Ovary (tissue), 9 donors: Measurements from ENCODE around the gene AGPAT4. TPM values are rescaled to one million over a fixed set of nuclear protein-coding genes. Genes with fewer than 3 reads are reported as not detected.

Source experiments
- DNase-seq, 5 donors: peaks; one replicate each; pipeline ENCODE4 v3.0.0-alpha.2; 2019 to 2020
- H3K27ac ChIP-seq, 2 donors: fragments of 200-600 bp; one replicate each; pipeline versions ENCODE4 v1.5.1 to v1.8.0; 2019 to 2022
- H3K27me3 ChIP-seq: fragments of 200-600 bp; one replicate; pipeline ENCODE4 v1.8.0; 2022
- H3K36me3 ChIP-seq: fragments of 200-600 bp; sonication (generic); one replicate; pipeline ENCODE4 v1.5.1; 2019
- H3K4me1 ChIP-seq: one replicate; pipeline ENCODE4 v1.8.1; 2013; ENCODE audit warnings: mild to moderate bottlenecking, moderate library complexity; ENCODE audit not compliant: insufficient read depth
- H3K4me3 ChIP-seq: fragments of 200-600 bp; sonication (generic); one replicate; pipeline ENCODE4 v1.5.1; 2017
- H3K9me3 ChIP-seq, 2 donors: fragments of 200-600 bp in 1 of 2; sonication (generic) in 1 of 2; one replicate each; pipeline versions ENCODE4 v1.5.1 to v1.8.1; 2013 to 2019; ENCODE audit warnings: mild to moderate bottlenecking in 1 of 2, moderate library complexity in 1 of 2
- CTCF ChIP-seq, 3 donors: fragments of 450-650 bp in 2 of 3; fragments of 200-600 bp in 1 of 3; IDR thresholded peaks; one replicate each; pipeline versions ENCODE4 v1.5.1 to v1.8.0; 2016 to 2022; ENCODE audit warnings: antibody characterized with exemption in 3 of 3, mild to moderate bottlenecking in 1 of 3
- EP300 ChIP-seq: sonication (generic); formaldehyde crosslinking; IDR thresholded peaks from one replicate; pipeline ENCODE4 v1.6.1; 2017; ENCODE audit warnings: antibody characterized with exemption
- POLR2A ChIP-seq: fragments of 450-650 bp; IDR thresholded peaks from one replicate; pipeline ENCODE4 v1.6.1; 2017; ENCODE audit warnings: antibody characterized with exemption, mild to moderate bottlenecking, moderate library complexity
- whole genome bisulfite sequencing, 3 donors: extraction: QIAGEN DNeasy Blood & Tissue Kit in 1 of 3; methylation state at CpG; one replicate each; pipeline versions ENCODE4 v1.1.5 to v1.1.7; 2013 to 2017; 5-methylcytosine and 5-hydroxymethylcytosine counted together
- intact Hi-C, 4 donors: fragments of 100-400 bp; cut with DNase I; formaldehyde crosslinking; loops; one replicate each; pipeline versions ENCODE4 v1.11.0 to v1.15.1; 2022 to 2023
- polyA plus RNA-seq, 2 donors: library from polyadenylated mRNA; stranded (reverse); fragments of 200-250 nt in 1 of 2; fragments of 350-450 nt in 1 of 2; fragmentation: Illumina TruSeq in 1 of 2; extraction: RNeasy Lipid Tissue Mini Kit (QIAGEN cat#74804) in 1 of 2; gene quantifications; one replicate each; pipeline ENCODE4 v1.2.3, GENCODE V29; 2013 to 2014
- total RNA-seq, 7 donors: library from RNA; depleted of rRNA in 2 of 7; stranded (reverse); fragments of >200 nt in 2 of 7; fragmentation: NEBNext Ultra II Directional in 3 of 7; extraction: Animal tissue kit (Norgen Biotek cat#: 25700) in 3 of 7; gene quantifications; one replicate each; pipeline versions ENCODE4 v1.1.0 to v1.2.4, GENCODE V29; 2016 to 2023
- donor health status: DM: no; HTN: no; CAD: no; lungs with moderate emphysema.
- donor health status: DM: no; HTN: no; CAD: no.
- donor health status: Bipolar disorder and iron deficiency.
- donor health status: DM: yes; HTN: yes; CAD: no.
- donor health status: DM: no; HTN: no; CAD: no.
- donor health status: DM: yes; HTN: yes; CAD: no.

Gene AGPAT4
- total and polyA plus RNA-seq, 9 donors: 4.4 to 13.7 (median 8.9) TPM

- intact Hi-C loops: no loop called here
- WGBS, 3 donors: 22 to 23% (median 23%) methylated on average over 11 of the region's 11 CpGs
- peak overlapping the region; percentile 62 for H3K4me3 ChIP-seq
- H3K9me3 ChIP-seq: no peaks in the 10 kb centered on the region
- no peaks in the 10 kb centered on the region for H3K27me3 ChIP-seq
- no peak for TF ChIP-seq EP300
- H3K4me1 ChIP-seq: peaks cover 6% of the 10 kb centered on the region
- no peaks in the 10 kb centered on the region for H3K36me3 ChIP-seq
- H3K27ac ChIP-seq: no peak overlapping the region
- DNase-seq: no peak
Observed at GRCh38 chr6:161272635-161273273, 1.1 kb downstream of the AGPAT4 start.

DNA sequence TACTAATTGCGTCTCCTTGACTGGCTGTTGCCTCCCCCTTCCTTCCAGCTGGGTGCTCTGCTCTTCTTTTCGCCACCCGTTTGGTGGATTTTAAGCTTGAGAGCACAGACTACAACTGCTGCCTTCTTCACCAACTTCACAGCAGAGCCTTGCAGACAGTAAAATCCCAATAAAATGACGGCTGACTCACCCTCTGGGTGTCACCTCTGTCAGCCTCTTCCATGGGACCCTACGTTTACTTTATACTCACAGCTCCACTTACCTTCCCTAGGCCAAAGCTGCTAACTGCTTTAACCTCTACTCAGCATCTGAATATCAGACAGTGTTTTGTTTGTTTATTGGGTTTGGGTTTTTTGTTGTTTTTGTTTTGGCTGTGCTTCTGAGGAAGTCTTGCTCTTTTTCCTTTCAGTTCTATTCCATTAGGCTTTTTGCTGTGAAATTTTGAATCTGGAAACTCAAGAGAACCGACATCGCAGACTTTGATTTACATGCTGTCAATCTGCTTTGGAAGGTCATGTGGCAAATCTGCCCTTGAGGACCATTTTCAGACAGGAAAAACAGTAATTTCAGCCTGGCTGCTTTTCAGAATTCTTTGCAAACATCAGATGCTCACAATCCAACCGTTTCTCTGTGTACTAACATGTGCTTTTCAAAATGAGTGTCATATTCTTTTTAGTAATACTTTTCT is 2.4 kb downstream of the AGPAT4 start:
- H3K4me3 ChIP-seq: no peak overlapping the region
- no peaks in the 10 kb centered on the region for H3K36me3 ChIP-seq
- H3K27ac ChIP-seq: no peak overlapping the region
- H3K27me3 ChIP-seq: no peaks in the 10 kb centered on the region
- H3K4me1 ChIP-seq: peaks cover 6% of the 10 kb centered on the region
- TF ChIP-seq CTCF (IDR thresholded peaks at IDR 0.05) (no peak), EP300 (no peak), POLR2A (no peak)
- no peak for DNase-seq
- WGBS, 3 donors: 74 to 82% (median 81%) methylated on average over 8 of the region's 8 CpGs
- intact Hi-C loops: no loop called here
- H3K9me3 ChIP-seq: no peaks in the 10 kb centered on the region

GRCh38 chr6:161270116-161270515 is 3.7 kb downstream of the AGPAT4 start:
- peaks cover 6% of the 10 kb centered on the region for H3K4me1 ChIP-seq
- intact Hi-C loops: no loop called here
- no peak for TF ChIP-seq EP300
- no peak for TF ChIP-seq CTCF (IDR thresholded peaks at IDR 0.05)
- no peak for TF ChIP-seq POLR2A
- WGBS, 3 donors: 92 to 95% (median 94%) methylated on average over 5 of the region's 5 CpGs
- H3K9me3 ChIP-seq: no peaks in the 10 kb centered on the region
- DNase-seq: no peak
- no peaks in the 10 kb centered on the region for H3K27me3 ChIP-seq
- no peaks in the 10 kb centered on the region for H3K36me3 ChIP-seq
- H3K27ac ChIP-seq: no peak overlapping the region
- H3K4me3 ChIP-seq: no peak overlapping the region

DNA sequence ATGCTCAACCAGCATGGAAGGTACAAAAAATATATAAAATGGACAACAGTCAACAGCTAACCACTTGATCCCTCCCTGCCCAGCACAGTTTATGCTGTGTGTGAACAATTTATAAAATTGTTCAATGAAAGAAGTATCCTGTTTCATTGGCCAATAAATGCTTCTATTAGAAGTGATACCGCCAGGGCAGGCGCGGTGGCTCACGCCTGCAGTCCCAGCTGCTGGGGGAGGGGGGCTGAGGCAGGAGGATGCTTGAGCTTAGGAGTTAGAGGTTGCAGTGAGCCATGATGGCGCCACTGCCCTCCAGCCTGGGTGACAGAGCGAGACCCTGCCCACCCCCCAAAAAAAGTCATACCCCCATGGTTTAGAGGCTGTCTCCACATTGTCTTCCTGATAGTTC is 4.6 kb downstream of the AGPAT4 start:
- intact Hi-C loops: no loop called here
- no peak for DNase-seq
- H3K27ac ChIP-seq: peak overlapping the region in 1 of 2 donors; percentile 55

More for the DNA sequence above, 4.6 kb downstream of the AGPAT4 start:
- H3K36me3 ChIP-seq: no peaks in the 10 kb centered on the region
- H3K4me1 ChIP-seq: peaks cover 6% of the 10 kb centered on the region
- TF ChIP-seq POLR2A (no peak), EP300 (no peak), CTCF (IDR thresholded peaks at IDR 0.05) (no peak)
- 97 to 99% (median 97%) methylated on average over 6 of the region's 6 CpGs for WGBS, 3 donors
- no peaks in the 10 kb centered on the region for H3K9me3 ChIP-seq
- no peaks in the 10 kb centered on the region for H3K27me3 ChIP-seq
- no peak overlapping the region for H3K4me3 ChIP-seq
